ENCODE data around the gene CDH26.

CDH26 gene

GRCh38 chr20:59987135-59987534, 28.9 kb downstream of the CDH26 start:
- TF ChIP-seq CTCF (IDR thresholded peaks at IDR 0.05), result no peak

- TF ChIP-seq CTCF (IDR thresholded peaks at IDR 0.05), result no peak
These were observed 29.9 kb downstream of the CDH26 start for GRCh38 chr20:59988141-59988540.

- no peak for TF ChIP-seq CTCF (IDR thresholded peaks at IDR 0.05)
These were observed 34.4 kb downstream of the CDH26 start for GRCh38 chr20:59992526-59993084.

GRCh38 chr20:59993736-59994430, 35.7 kb downstream of the CDH26 start:
- no peak for TF ChIP-seq CTCF (IDR thresholded peaks at IDR 0.05)

GRCh38 chr20:59994697-59995122, 36.5 kb downstream of the CDH26 start:
- TF ChIP-seq CTCF (IDR thresholded peaks at IDR 0.05), result no peak

GRCh38 chr20:59996108-59996507, 37.9 kb downstream of the CDH26 start:
- TF ChIP-seq CTCF (IDR thresholded peaks at IDR 0.05), result no peak

- no peak for TF ChIP-seq CTCF (IDR thresholded peaks at IDR 0.05)
These were observed 39.7 kb downstream of the CDH26 start for GRCh38 chr20:59997896-59998295.
